H9 (cell line): ENCODE data around the gene AMPH. TPM values are rescaled to one million over a fixed set of nuclear protein-coding genes. Genes with fewer than 3 reads are reported as not detected.

ENCODE experiments used
- DNase-seq: peaks from one replicate; pipeline ENCODE4 v3.0.0-alpha.2; 2017
- H2AFZ ChIP-seq: one replicate; pipeline ENCODE4 v1.6.1; 2013; ENCODE audit warnings: mild to moderate bottlenecking, low read length, control low read depth, moderate library complexity
- H2AK5ac ChIP-seq: 2 replicates; pipeline ENCODE4 v1.6.1; 2013; ENCODE audit warnings: low read length, control low read depth, mixed read lengths; ENCODE audit not compliant: insufficient read length
- H2BK120ac ChIP-seq: one replicate; pipeline ENCODE4 v1.6.1; 2013; ENCODE audit warnings: low read depth, mild to moderate bottlenecking, low read length, control low read depth, inconsistent platforms; ENCODE audit not compliant: poor library complexity, severe bottlenecking
- H2BK12ac ChIP-seq: 2 replicates; pipeline ENCODE4 v1.6.1; 2013; ENCODE audit warnings: low read length, control low read depth, mixed read lengths, low read depth; ENCODE audit not compliant: insufficient read length
- H2BK15ac ChIP-seq: 2 replicates; pipeline ENCODE4 v1.6.1; 2013; ENCODE audit warnings: low read depth, low read length, control low read depth
- H2BK20ac ChIP-seq: one replicate; pipeline ENCODE4 v1.6.1; 2013; ENCODE audit warnings: low read depth, mild to moderate bottlenecking, low read length, control low read depth, inconsistent platforms; ENCODE audit not compliant: poor library complexity, severe bottlenecking
- H2BK5ac ChIP-seq: 2 replicates; pipeline ENCODE4 v1.6.1; 2013; ENCODE audit warnings: low read length, control low read depth, mixed read lengths; ENCODE audit not compliant: insufficient read length
- H3K14ac ChIP-seq: 2 replicates; pipeline ENCODE4 v1.6.1; 2013; ENCODE audit warnings: low read length, control low read depth; ENCODE audit not compliant: insufficient read depth
- H3K18ac ChIP-seq: 2 replicates; pipeline ENCODE4 v1.6.1; 2013; ENCODE audit warnings: low read depth, mild to moderate bottlenecking, mixed read lengths, low read length, control low read depth; ENCODE audit not compliant: insufficient read length
- H3K23ac ChIP-seq: 2 replicates; pipeline ENCODE4 v1.6.1; 2013; ENCODE audit warnings: low read length, control low read depth, mixed read lengths, low read depth; ENCODE audit not compliant: insufficient read length
- H3K23me2 ChIP-seq: 2 replicates; pipeline ENCODE4 v1.6.1; 2013; ENCODE audit warnings: low read depth, mild to moderate bottlenecking, mixed read lengths, low read length, control low read depth; ENCODE audit not compliant: insufficient read length, poor library complexity, severe bottlenecking
- H3K27ac ChIP-seq: 2 replicates; pipeline ENCODE4 v1.5.1; 2013; ENCODE audit warnings: low read length, control low read depth, mixed read lengths, low read depth; ENCODE audit not compliant: insufficient read length
- H3K27me3 ChIP-seq: 2 replicates; pipeline ENCODE4 v1.6.1; 2013; ENCODE audit warnings: low read length, control low read depth, inconsistent platforms; ENCODE audit not compliant: insufficient read depth
- H3K4ac ChIP-seq: 2 replicates; pipeline ENCODE4 v1.6.1; 2013; ENCODE audit warnings: low read depth, mild to moderate bottlenecking, control low read depth, inconsistent platforms, low read length, moderate library complexity
- H3K4me1 ChIP-seq: 2 replicates; pipeline ENCODE4 v1.6.1; 2013; ENCODE audit warnings: low read length, control low read depth, inconsistent platforms; ENCODE audit not compliant: insufficient read depth
- H3K4me2 ChIP-seq: 2 replicates; pipeline ENCODE4 v1.6.1; 2013; ENCODE audit warnings: low read length, control low read depth, mixed read lengths; ENCODE audit not compliant: insufficient read length, insufficient read depth
- H3K56ac ChIP-seq: 2 replicates; pipeline ENCODE4 v1.6.1; 2013; ENCODE audit warnings: low read depth, mild to moderate bottlenecking, mixed read lengths, low read length, control low read depth; ENCODE audit not compliant: insufficient read length
- H3K79me1 ChIP-seq: 2 replicates; pipeline ENCODE4 v1.6.1; 2013; ENCODE audit warnings: low read depth, mild to moderate bottlenecking, moderate library complexity, low read length, control low read depth, inconsistent platforms; ENCODE audit not compliant: insufficient read depth, poor library complexity, severe bottlenecking
- H3K79me2 ChIP-seq: 2 replicates; pipeline ENCODE4 v1.6.1; 2013; ENCODE audit warnings: low read length, control low read depth, inconsistent platforms; ENCODE audit not compliant: insufficient read depth
- H3K9ac ChIP-seq: 2 replicates; pipeline ENCODE4 v1.6.1; 2013; ENCODE audit warnings: low read length, control low read depth, mixed read lengths; ENCODE audit not compliant: insufficient read length; ENCODE audit errors: extremely low read depth
- H3K9me3 ChIP-seq: one replicate; pipeline ENCODE4 v1.6.1; 2013; ENCODE audit warnings: low read depth, low read length, inconsistent platforms; ENCODE audit not compliant: control insufficient read depth
- H3T11ph ChIP-seq: one replicate; pipeline ENCODE4 v1.6.1; 2013; ENCODE audit warnings: mild to moderate bottlenecking, low read length, control low read depth, inconsistent platforms
- H4K20me1 ChIP-seq: one replicate; pipeline ENCODE4 v1.6.1; 2013; ENCODE audit not compliant: control insufficient read depth, insufficient read length, insufficient read depth
- H4K5ac ChIP-seq: 2 replicates; pipeline ENCODE4 v1.6.1; 2013; ENCODE audit warnings: low read depth, mild to moderate bottlenecking, mixed read lengths, low read length, control low read depth; ENCODE audit not compliant: insufficient read length
- H4K8ac ChIP-seq: replicated peaks from 2 replicates; pipeline ENCODE4 v1.6.1; 2013; ENCODE audit warnings: low read length, control low read depth, mixed read lengths, low read depth; ENCODE audit not compliant: insufficient read length
- H4K91ac ChIP-seq: 2 replicates; pipeline ENCODE4 v1.6.1; 2013; ENCODE audit warnings: low read depth, mild to moderate bottlenecking, moderate library complexity, mixed read lengths, low read length, control low read depth; ENCODE audit not compliant: insufficient read length
- H3K27ac Mint-ChIP-seq, 3 experiments: 2 replicates in 2 of 3; 3 replicates in 1 of 3; pipeline ENCODE4 v1.8.0; 2020 to 2021; ENCODE audit warnings: mixed read lengths in 3 of 3, mild to moderate bottlenecking in 1 of 3, moderate library complexity in 1 of 3
- H3K27me3 Mint-ChIP-seq: 2 replicates; pipeline ENCODE4 v1.8.0; 2021; ENCODE audit warnings: low read depth, mild to moderate bottlenecking, moderate library complexity, mixed read lengths
- H3K36me3 Mint-ChIP-seq, 3 experiments: 2 replicates in 2 of 3; 3 replicates in 1 of 3; pipeline ENCODE4 v1.8.0; 2020 to 2021; ENCODE audit warnings: low read depth in 3 of 3, mixed read lengths in 3 of 3; ENCODE audit not compliant: insufficient read depth in 1 of 3
- H3K4me1 Mint-ChIP-seq, 2 experiments: 2 replicates each; pipeline ENCODE4 v1.8.0; 2020; ENCODE audit warnings: mixed read lengths in 2 of 2
- H3K4me3 Mint-ChIP-seq, 2 experiments: 2 replicates in 1 of 2; 3 replicates in 1 of 2; pipeline ENCODE4 v1.8.0; 2020 to 2021; ENCODE audit warnings: mild to moderate bottlenecking in 2 of 2, mixed read lengths in 2 of 2, moderate library complexity in 1 of 2
- H3K9me3 Mint-ChIP-seq, 2 experiments: 2 replicates in 1 of 2; 3 replicates in 1 of 2; pipeline ENCODE4 v1.8.0; 2020; ENCODE audit warnings: mild to moderate bottlenecking in 2 of 2, mixed read lengths in 2 of 2, moderate library complexity in 1 of 2
- CTCF ChIP-seq: fragments of 200-600 bp; sonication (generic); conservative IDR thresholded peaks from 3 replicates; pipeline ENCODE4 v1.8.0; 2021; ENCODE audit warnings: antibody characterized with exemption, mild to moderate bottlenecking
- WGBS: extraction: QIAGEN DNeasy Blood & Tissue Kit; methylation state at CpG from one replicate; pipeline ENCODE4 v1.1.7; 2013; ENCODE audit warnings: missing lambda C conversion rate, low lambda C conversion rate, mixed read lengths; ENCODE audit not compliant: insufficient read length; ENCODE audit errors: extremely low coverage; 5-methylcytosine and 5-hydroxymethylcytosine counted together
- total RNA-seq: library from RNA; stranded (reverse); gene quantifications from 2 replicates; pipeline ENCODE4 v1.2.1, GENCODE V29; 2021

The AMPH gene
- total RNA-seq, 1 experiment from 2014 or later = 4.8 TPM

GRCh38 chr7:38453826-38454225 lies 177.3 kb downstream of the AMPH start:
- 0 out of 2 replicates have a peak, but pooled peaks cover 3% of the 10 kb centered on the region for H3K27me3 Mint-ChIP-seq
- no peak overlapping the region for H3K4me3 Mint-ChIP-seq
- H3K4me1 Mint-ChIP-seq = peaks cover 7 to 8% of the 10 kb centered on the region in 2 experiments

More at GRCh38 chr7:38453826-38454225, 177.3 kb downstream of the AMPH start:
- Histone ChIP-seq H3K9ac (no peak overlapping the region), H3K23me2 (no peaks in the 10 kb centered on the region), H3K79me2 (no peaks in the 10 kb centered on the region), H2BK5ac (no peak overlapping the region), H2BK15ac (no peak overlapping the region), H3K27ac (no peak overlapping the region), H3K79me1 (no peaks in the 10 kb centered on the region), H2BK12ac (no peak overlapping the region), H4K5ac (no peak overlapping the region), H3K14ac (no peak overlapping the region), H3K18ac (no peak overlapping the region), H3K4ac (no peak overlapping the region), H3K23ac (no peak overlapping the region), H3K27me3 (no peaks in the 10 kb centered on the region), H3K4me1 (no peaks in the 10 kb centered on the region), H3K9me3 (no peaks in the 10 kb centered on the region), H4K91ac (no peak overlapping the region), H2BK20ac (no peak overlapping the region), H2AFZ (no peak overlapping the region), H4K8ac (no peak overlapping the region), H4K20me1 (no peaks in the 10 kb centered on the region), H3K4me2 (no peak overlapping the region), H3K56ac (no peak overlapping the region), H2AK5ac (no peak overlapping the region), H3T11ph (no peak overlapping the region), H2BK120ac (no peak overlapping the region)
- no peak for DNase-seq
- WGBS = no CpG with 5 or more reads among the region's 5 CpGs
- Mint-ChIP-seq H3K9me3 (no peaks in the 10 kb centered on the region), H3K36me3 (no peaks in the 10 kb centered on the region), H3K27ac (no peak overlapping the region)
- no peak for TF ChIP-seq CTCF
